KOPT-K1 (cell line): Measurements from ENCODE around the gene CLEC16A.

Experiments used
- H3K27ac ChIP-seq: fragments of 200-600 bp; sonication (generic); 2 replicates; pipeline ENCODE4 v1.5.1; 2016; ENCODE audit warnings: antibody characterized with exemption, mild to moderate bottlenecking, low read depth, low read length; ENCODE audit not compliant: poor library complexity, severe bottlenecking
- H3K36me3 ChIP-seq: fragments of 200-600 bp; sonication (generic); 2 replicates; pipeline ENCODE4 v1.5.1; 2017; ENCODE audit warnings: antibody characterized with exemption, mild to moderate bottlenecking, low read length, moderate library complexity; ENCODE audit not compliant: insufficient read depth
- H3K9me3 ChIP-seq: fragments of 200-600 bp; sonication (generic); 2 replicates; pipeline ENCODE4 v1.5.1; 2017; ENCODE audit warnings: antibody characterized with exemption, low read length, mild to moderate bottlenecking; ENCODE audit not compliant: insufficient read depth, poor library complexity, severe bottlenecking

Gene CLEC16A

DNA sequence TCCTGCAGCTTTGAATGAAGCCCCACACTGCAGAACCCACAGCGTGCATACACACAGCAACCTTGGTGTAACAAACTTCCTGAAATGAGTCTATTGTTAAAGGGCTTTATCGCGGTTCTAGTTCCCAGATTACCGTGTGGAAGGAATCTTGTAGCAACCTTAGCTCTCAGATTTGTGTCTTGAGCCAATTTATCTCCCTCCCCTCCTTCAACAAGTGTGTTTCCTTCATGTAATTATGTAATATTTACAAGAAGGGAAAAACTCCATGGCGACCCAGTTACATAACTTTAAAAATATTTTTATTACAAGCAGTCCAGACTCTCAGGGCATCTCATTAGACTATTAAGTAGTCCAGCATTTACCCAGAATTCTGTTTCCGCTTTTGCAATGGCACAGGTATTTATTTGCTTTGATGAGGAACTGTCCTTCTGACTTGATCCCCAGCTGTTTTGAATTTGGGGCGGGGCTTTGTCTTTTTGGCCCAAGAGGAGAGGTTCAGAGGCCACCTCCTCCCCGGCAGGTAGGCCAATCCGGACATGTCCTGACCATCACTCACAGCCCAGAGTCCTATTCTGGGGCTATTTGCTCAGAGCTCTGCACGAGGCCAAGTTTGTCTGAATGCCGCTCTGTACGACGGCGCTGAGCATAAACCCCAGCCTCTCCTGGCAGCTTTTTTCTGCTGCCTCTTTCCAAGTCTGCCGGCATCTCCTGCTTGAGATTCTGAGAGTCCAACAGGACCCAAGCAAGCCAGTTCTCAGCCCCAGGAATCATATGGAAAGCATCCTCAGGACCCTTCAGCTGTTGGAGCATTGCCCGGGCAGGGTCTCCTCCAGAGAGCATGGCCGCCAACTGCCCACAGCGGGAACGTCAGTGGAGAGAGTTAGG is 35.6 kb downstream of the CLEC16A start:
- Histone ChIP-seq H3K27ac (no peak overlapping the region), H3K36me3 (peaks cover 81% of the 10 kb centered on the region), H3K9me3 (no peaks in the 10 kb centered on the region)

DNA sequence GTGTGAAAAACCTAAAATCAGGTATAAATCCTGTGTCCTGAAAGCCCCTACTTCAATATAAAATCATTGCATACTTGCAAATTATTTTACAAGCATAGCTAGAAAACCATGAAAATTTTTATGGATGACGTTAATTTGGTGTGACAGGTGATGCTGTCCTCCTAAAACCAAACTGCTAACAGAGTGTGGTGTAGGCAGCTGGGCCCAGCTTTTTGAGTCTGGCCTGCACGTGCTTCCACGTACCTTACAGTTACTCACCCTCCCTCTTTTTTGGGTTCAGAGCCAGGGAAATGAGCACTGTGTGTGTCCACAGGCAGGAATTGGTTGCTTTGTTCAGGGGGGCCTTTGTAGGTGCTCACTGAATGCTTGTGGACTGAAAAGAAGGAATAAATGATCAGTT is 36.4 kb downstream of the CLEC16A start:
- no peaks in the 10 kb centered on the region for H3K9me3 ChIP-seq
- no peak overlapping the region for H3K27ac ChIP-seq
- H3K36me3 ChIP-seq: peaks cover 76% of the 10 kb centered on the region

DNA sequence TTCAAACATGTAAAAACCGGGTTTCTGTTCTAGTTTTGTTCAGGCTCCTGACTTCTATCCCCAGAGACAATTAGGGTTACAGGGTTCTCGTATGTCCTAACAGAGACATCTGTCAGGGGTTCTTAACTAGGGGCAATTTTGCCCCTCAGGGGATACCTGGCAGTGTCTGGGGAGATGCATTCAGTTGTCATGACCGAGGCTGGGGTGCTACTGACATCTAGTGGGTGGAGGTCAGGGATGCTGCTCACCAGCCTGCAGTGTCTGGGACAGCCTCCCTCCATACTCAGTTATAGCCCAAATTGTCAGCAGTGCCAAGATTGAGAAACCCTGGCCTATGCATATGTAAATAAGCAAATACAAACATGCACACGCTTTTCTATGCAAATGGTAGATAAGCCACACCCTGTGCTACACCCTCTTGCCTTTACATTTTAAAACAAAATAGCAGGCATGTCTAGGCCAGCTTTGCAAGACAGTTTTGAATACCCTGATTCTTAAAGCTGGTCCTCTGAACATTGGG is 37.4 kb downstream of the CLEC16A start:
- Histone ChIP-seq H3K9me3 (no peaks in the 10 kb centered on the region), H3K36me3 (peaks cover 71% of the 10 kb centered on the region), H3K27ac (peak overlapping the region; percentile 29)

DNA sequence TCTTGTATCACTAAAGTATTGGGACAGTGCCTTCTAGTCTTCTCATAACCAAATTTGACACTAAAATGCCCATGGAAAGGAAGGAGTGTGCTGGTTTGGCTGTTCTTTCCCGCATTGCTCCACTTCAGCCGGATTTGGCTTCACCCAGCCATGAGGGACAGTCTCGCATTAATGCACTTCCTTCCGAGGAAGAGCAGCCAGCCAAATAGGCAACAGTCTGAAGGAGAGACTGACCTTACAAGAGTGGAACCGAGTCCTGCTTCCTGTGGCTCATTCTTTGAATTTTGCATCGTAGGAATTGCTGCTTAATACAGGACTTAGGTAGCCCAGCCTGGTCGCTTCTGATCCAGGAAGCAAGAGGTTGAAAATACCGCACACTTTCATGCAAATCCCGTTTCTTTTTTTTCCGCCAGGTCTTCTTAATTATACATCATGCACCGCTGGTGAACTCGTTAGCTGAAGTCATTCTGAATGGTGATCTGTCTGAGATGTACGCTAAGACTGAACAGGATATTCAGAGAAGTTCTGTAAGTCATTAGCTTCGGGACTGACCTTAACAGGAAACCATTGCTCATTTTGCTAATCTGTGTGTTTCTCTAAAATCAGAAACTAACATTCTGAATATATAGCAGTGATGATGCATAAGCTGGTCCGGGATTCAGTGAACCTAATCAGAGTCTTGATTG is 38.2 kb downstream of the CLEC16A start:
- no peaks in the 10 kb centered on the region for H3K9me3 ChIP-seq
- H3K27ac ChIP-seq: peak overlapping the region; percentile 29
- H3K36me3 ChIP-seq: peaks cover 63% of the 10 kb centered on the region

DNA sequence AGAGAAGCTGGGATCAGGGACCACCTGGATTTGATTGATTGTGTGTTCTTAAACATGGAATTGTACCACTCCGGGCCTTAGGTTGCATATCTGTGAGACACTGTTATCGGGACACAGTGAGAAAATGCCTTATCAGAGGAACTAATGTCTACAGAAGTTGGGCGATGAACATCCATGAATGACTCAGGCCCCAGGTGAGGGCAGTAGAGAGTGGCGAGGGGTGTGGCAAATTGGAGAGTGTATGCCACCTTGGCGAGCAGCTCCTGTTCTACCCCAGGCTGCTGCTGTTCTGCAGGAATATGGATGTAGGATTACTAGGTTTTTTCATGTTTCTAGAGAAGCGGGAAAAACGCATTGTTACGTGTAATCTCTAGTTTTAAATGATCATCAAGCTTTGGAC is 38.8 kb downstream of the CLEC16A start:
- Histone ChIP-seq H3K27ac (no peak overlapping the region), H3K9me3 (no peaks in the 10 kb centered on the region), H3K36me3 (peaks cover 57% of the 10 kb centered on the region)

DNA sequence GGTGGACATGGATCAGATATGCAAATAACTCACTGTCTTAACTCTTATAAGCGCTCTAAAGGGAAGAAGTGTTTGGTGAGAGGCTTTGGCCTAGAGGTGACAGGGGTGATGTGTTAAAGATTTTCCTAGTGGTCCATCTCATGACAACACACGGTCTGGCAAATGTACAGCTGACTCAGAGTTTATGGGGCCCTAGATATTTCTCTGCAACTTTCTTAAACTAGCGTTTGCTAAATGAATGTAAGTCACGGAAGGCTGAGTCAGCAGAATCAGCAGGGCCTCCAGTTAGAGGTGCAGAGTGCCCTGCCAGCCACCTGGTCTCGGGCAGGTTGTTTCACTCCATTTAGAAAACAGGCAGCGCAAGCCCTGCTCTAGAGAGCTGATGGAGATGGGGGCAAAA is 40.1 kb downstream of the CLEC16A start:
- H3K36me3 ChIP-seq: peaks cover 55% of the 10 kb centered on the region
- H3K27ac ChIP-seq: peak overlapping the region; percentile 3
- no peaks in the 10 kb centered on the region for H3K9me3 ChIP-seq

DNA sequence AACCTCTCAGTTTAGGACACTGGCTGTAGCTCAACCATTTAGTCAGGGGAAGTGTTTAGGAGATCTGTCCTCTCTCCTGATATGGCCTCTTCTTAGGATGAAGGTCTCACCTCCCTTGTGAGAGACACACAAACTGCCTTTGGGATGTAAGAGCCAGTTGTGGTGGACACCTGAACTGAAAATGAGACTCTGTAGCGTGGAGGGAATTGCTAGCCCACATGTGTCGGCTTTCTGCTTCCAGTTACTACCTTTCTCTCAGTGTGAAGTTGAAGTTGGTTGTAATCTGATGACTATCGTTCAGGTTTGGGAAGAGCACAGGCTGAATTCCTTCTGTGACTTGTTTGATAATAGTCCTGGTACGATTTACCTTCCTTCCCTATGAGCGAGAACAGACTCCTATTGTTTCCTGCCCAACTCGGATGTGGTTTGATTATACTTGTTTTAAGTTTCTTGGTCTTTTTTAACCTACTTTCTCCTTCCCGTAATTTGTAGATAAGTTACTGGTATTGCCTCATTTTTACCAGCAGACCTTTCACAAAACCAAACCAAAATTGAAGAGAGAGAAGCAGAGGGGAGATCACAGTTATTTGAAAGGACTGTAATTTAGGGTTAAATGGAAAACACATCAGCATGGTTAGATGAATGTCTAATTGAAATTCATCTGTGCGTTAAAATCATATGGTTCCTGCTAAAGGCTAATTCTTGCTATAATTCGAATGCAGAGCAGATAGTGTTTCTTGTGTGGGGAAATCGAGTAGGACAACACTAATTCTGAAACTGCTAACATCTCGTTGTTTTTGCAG is 43.2 kb downstream of the CLEC16A start:
- peaks cover 56% of the 10 kb centered on the region; the same call in 1 of the 2 replicates for H3K36me3 ChIP-seq
- H3K9me3 ChIP-seq: no peaks in the 10 kb centered on the region
- H3K27ac ChIP-seq: peak overlapping the region; percentile 58

DNA sequence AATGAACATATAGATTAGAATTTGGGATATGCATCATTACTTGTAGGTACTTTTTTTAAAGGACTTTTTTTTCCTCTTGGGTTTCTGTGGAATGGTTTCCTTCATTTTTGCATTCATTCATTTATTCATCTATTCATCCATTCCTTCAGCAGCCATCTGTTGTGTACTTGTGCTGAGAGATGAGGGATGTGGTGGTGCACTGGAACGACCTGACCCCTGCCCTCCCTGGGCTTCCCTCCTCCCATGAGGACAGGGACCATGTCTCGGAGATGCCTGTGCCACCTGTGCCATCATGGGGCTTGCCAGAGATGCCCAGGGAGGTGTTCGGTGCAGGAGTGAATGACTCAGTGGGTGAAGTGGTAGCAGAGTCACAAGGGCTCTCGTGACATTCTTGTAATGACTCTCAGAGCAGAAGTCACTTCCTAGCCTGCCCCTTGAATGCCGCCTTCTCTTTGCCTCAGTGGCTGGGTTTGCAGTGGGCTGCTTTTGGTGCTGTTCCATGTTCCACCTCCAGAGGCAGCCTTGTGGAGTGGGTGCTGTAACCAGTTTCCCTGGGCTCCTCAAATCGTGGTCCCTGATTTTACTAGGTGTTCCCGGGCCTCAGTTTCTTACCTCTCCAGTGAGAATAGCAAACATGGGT is 43.9 kb downstream of the CLEC16A start:
- peaks cover 57% of the 10 kb centered on the region; the same call in 1 of the 2 replicates for H3K36me3 ChIP-seq
- peak overlapping the region; percentile 58 for H3K27ac ChIP-seq
- H3K9me3 ChIP-seq: no peaks in the 10 kb centered on the region

DNA sequence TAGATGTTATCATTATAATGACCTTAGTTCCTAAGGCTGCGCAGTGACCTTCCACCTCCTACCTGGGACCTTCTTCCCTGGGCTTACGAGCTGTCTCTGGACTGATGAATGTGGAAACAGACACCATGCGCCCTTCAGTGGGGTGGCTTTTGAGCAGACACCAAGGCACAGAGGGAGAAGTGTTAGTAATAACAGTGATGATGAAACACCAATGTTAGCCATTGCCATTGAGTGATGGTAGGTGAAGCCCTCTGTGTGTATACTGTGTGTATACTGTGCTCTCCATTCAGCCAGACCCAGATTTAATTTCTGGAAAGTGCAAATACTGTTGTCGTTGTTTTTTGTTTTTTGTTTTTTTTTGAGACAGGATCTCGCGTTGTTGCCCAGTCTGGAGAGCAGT is 44.5 kb downstream of the CLEC16A start:
- Histone ChIP-seq H3K36me3 (peaks cover 55% of the 10 kb centered on the region; the same call in 1 of the 2 replicates), H3K27ac (peak overlapping the region; percentile 58), H3K9me3 (no peaks in the 10 kb centered on the region)

DNA sequence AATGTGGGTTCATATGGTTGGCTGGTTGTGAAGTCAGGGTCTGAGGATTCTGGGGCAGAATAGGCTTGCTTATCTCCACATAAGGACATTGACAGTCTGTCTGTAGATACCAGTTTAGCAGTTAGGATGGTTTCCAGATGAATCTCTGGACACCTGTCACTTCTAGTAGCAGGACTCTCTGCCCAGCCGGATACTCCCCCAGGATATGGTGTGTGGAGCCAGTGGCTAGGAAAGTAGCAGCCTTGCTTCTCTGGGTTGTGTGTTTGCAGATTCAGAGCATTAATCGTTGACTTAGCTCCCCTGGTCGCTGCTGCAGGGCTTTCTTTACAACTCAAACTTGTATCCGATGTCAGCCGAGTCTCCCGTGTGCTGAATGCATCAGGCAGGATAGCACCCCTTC is 45.2 kb downstream of the CLEC16A start:
- no peak overlapping the region for H3K27ac ChIP-seq
- H3K9me3 ChIP-seq: no peaks in the 10 kb centered on the region
- H3K36me3 ChIP-seq: peaks cover 55% of the 10 kb centered on the region; the same call in 1 of the 2 replicates

DNA sequence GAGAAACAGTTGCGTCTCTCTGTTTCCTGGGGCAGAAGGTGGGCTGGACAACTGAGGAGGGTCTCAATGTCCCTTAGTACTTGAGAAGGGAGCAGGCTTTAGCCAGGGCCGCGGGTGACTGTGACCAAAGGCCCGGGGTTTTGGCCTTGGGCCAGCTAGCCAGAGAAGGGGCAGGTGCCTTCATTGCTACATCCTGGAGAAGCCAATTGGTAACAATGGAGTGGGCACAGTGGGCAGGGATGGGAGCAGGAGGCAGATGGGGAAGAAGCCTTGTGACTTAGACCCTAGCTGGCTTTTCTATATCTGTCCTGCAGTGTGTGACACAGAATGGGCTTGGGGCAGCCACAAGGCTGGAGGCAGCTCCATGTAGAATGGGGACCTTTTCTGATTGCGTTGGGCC is 46.0 kb downstream of the CLEC16A start:
- no peaks in the 10 kb centered on the region for H3K9me3 ChIP-seq
- peaks cover 61% of the 10 kb centered on the region; the same call in 1 of the 2 replicates for H3K36me3 ChIP-seq
- H3K27ac ChIP-seq: no peak overlapping the region

DNA sequence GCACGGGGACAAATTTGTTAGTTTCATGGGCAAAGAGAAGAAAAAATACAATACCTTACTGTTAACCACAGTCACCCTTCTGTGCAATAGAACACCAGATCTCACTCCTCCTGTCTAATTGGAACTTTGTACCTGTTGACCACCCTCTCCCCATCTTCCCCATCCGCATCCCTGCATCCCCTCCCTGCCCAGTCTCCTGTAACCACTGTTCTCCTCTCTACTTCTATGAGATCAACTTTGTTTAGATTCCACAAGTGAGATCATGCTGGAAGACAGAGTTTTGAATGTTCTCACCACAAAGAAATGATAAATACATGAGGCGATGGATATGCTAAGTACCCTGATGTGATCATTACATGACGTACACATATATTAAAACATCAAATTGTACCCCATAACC is 47.7 kb downstream of the CLEC16A start:
- Histone ChIP-seq H3K27ac (no peak overlapping the region), H3K36me3 (peaks cover 73% of the 10 kb centered on the region), H3K9me3 (no peaks in the 10 kb centered on the region)

DNA sequence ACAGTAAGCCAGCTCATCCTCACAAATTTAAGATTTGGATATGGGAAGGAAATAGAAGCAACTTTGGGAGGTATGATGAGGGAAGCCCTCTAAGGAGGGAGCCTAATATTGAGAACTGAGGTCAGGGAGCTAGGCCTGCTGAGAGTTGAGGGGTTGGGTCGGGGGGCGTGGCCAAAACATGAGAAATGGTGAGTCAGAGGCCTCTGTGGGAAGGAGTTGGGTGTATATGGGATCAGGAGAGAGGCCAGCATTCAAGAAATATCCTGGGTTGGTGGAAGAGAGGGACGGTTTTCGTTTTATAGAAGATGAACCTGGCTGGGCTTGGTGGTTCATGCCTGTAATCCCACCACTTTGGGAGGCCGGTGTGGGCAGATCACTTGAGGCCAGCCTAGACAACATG is 48.4 kb downstream of the CLEC16A start:
- Histone ChIP-seq H3K9me3 (no peaks in the 10 kb centered on the region), H3K36me3 (peaks cover 75% of the 10 kb centered on the region), H3K27ac (no peak overlapping the region)

DNA sequence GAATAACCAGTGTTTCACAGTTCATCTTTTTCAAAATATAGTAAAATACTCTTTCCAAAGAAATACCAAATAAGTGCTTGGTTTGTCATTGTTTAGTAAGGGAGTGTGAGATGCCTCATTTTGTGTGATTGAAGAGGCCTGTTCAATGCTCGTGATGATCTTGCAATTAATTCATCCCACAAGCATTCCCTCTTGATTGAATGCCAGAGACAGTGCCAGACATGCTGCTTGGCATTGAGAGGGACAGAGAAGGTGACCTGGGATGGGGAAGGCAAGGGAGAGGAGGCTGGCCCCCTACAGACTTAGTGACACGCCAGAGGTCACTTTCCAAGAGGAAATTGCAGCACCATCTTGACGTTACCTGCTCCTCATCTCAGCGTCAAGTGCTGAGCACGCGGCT is 49.3 kb downstream of the CLEC16A start:
- Histone ChIP-seq H3K36me3 (peaks cover 80% of the 10 kb centered on the region), H3K27ac (no peak overlapping the region), H3K9me3 (no peaks in the 10 kb centered on the region)
